MCF 10A (cell line): Measurements from ENCODE around the gene MT2A. TPM values are rescaled to one million over a fixed set of nuclear protein-coding genes. Genes with fewer than 3 reads are reported as not detected.
A peak's percentile ranks its signal among the peaks of the same experiment; 100 is the strongest.

Experiments
- BruUV-seq: library from RNA; stranded (reverse); fragments of 400-500 nt; replicated peaks from 2 replicates; lab custom pipeline; 2021; lab: Mats Ljungman, UMichigan
- CTCF ChIA-PET: fragments of 300-600 bp; sonication (Branson Sonifier 250); formaldehyde crosslinking; extraction: SDS; loops from one replicate; lab custom pipeline; 2021; ENCODE audit warnings: antibody characterized with exemption, inconsistent platforms; lab: Yijun Ruan, JAX
- POLR2A ChIA-PET: fragments of 300-600, 350-650 bp; sonication (Branson Sonifier 250); formaldehyde crosslinking; extraction: SDS; loops from one replicate; lab custom pipeline; 2020; ENCODE audit warnings: antibody characterized with exemption, inconsistent platforms; lab: Yijun Ruan, JAX
- DNase-seq: peaks from one replicate; pipeline ENCODE4 v3.0.0-alpha.2; 2018; ENCODE audit not compliant: unreplicated experiment
- H3K27ac Mint-ChIP-seq: one replicate; pipeline ENCODE4 v1.8.0; 2022; ENCODE audit warnings: mild to moderate bottlenecking, low read depth, mixed read lengths; ENCODE audit not compliant: unreplicated experiment
- H3K27me3 Mint-ChIP-seq: one replicate; pipeline ENCODE4 v1.8.0; 2022; ENCODE audit warnings: mixed read lengths; ENCODE audit not compliant: insufficient read depth, unreplicated experiment
- H3K36me3 Mint-ChIP-seq: one replicate; pipeline ENCODE4 v1.8.0; 2022; ENCODE audit warnings: mild to moderate bottlenecking, moderate library complexity, mixed read lengths; ENCODE audit not compliant: insufficient read depth, unreplicated experiment
- H3K4me1 Mint-ChIP-seq: one replicate; pipeline ENCODE4 v1.8.0; 2022; ENCODE audit warnings: mixed read lengths; ENCODE audit not compliant: insufficient read depth, unreplicated experiment
- H3K4me3 Mint-ChIP-seq: one replicate; pipeline ENCODE4 v1.8.0; 2022; ENCODE audit warnings: mild to moderate bottlenecking, moderate library complexity, mixed read lengths; ENCODE audit not compliant: unreplicated experiment
- H3K9me3 Mint-ChIP-seq: one replicate; pipeline ENCODE4 v1.8.0; 2022; ENCODE audit warnings: mixed read lengths; ENCODE audit not compliant: unreplicated experiment
- intact Hi-C: fragments of 100-400 bp; cut with micrococcal nuclease; formaldehyde crosslinking; loops from 2 replicates; pipeline ENCODE4 v1.14.1; 2022
- total RNA-seq: library from RNA; stranded (reverse); gene quantifications from 2 replicates; pipeline ENCODE4 v1.2.3, GENCODE V29; 2022
- TF ChIP-seq, protein P1 (sequence below): fragments of 200-600 bp; IDR thresholded peaks from one replicate; pipeline ENCODE4 v1.8.0; 2022; ENCODE audit warnings: antibody characterized with exemption, mild to moderate bottlenecking; ENCODE audit not compliant: unreplicated experiment

The MT2A gene
- total RNA-seq, 1 experiment from 2014 or later: 3,582 TPM

DNA sequence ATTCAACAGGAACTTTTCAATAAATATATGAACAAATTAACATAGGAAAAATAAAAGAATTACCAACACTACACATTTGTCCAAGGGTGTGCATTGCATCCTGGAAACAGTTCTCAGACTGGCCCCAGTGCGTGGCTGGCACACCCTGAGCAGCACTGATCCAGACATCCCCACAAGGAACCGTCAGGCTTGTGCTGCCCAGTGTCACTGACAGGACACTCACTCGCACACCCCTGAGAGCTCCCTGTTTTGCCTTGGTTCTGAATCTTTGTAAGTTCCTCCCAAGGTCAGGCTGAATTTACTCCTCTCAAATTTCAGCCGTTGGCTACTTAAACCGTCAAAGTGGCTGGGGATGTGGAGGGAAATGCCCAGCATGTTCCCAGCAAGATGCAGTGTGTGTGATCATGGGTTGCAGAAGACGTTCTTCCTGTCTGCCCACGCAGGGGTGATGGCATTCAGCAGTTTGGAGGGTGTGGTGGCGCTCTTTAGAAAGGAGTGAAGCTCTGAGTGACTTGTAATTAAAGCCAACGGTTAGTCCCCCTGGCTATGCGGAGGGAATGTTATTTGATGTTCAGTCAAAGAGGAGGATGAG, 1.7 kb downstream of the MT2A start:
- POLR2A ChIA-PET: interaction anchor here (0.6 to 15.3 kb wide), 24 partner anchors 9 to 322 kb away, joined by 3 to 1404 read pairs (median 6); partner anchors contain the start of genes BBS2, HERPUD1, MT1B and MT1E
- Mint-ChIP-seq H3K4me3 (peak overlapping the region; percentile 93), H3K36me3 (peaks cover 7% of the 10 kb centered on the region), H3K27me3 (no peaks in the 10 kb centered on the region), H3K9me3 (no peaks in the 10 kb centered on the region), H3K4me1 (peaks cover 61% of the 10 kb centered on the region), H3K27ac (peak overlapping the region; percentile 99)
- BruUV-seq: no TSS peak
- peak; percentile 97 for DNase-seq
- intact Hi-C loops: no loop called here
- TF ChIP-seq, protein P1, sequence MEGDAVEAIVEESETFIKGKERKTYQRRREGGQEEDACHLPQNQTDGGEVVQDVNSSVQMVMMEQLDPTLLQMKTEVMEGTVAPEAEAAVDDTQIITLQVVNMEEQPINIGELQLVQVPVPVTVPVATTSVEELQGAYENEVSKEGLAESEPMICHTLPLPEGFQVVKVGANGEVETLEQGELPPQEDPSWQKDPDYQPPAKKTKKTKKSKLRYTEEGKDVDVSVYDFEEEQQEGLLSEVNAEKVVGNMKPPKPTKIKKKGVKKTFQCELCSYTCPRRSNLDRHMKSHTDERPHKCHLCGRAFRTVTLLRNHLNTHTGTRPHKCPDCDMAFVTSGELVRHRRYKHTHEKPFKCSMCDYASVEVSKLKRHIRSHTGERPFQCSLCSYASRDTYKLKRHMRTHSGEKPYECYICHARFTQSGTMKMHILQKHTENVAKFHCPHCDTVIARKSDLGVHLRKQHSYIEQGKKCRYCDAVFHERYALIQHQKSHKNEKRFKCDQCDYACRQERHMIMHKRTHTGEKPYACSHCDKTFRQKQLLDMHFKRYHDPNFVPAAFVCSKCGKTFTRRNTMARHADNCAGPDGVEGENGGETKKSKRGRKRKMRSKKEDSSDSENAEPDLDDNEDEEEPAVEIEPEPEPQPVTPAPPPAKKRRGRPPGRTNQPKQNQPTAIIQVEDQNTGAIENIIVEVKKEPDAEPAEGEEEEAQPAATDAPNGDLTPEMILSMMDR: no peak
- CTCF ChIA-PET: interaction anchor here (0.9 to 1.5 kb wide), 4 partner anchors 9 to 73 kb away, joined by 3 to 5 read pairs (median 4); partner anchors contain the start of gene MT1E

DNA sequence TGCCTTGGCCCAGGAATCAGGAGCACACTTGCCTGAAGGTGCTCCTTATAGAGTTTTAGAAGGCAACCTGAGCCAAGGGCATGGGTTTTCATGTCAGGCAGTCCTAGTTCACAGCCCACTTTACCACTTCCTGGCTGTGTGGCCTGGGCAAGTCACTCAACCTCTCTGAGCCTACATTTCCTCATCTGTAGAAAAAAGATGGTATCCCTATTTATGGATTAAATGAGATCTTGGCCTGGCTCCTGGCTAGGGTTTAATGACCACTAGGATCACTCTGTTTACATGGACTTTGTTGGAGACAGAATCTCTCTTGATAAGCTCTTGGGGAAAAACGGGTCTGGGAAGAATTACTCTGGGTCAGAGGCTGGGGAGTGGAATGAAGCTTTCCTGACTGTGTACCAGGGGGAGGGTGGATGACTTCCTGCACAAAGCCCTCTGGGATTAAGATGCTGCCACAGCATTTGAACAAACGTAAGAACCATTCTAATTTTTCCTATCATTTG, 2.3 kb downstream of the MT2A start:
- TF ChIP-seq, protein P1: no peak
- Mint-ChIP-seq H3K27me3 (no peaks in the 10 kb centered on the region), H3K4me3 (peak overlapping the region; percentile 93), H3K36me3 (peaks cover 7% of the 10 kb centered on the region), H3K9me3 (no peaks in the 10 kb centered on the region), H3K27ac (peak overlapping the region; percentile 99), H3K4me1 (peaks cover 62% of the 10 kb centered on the region)
- BruUV-seq: no TSS peak
- ChIA-PET POLR2A (interaction anchor here (0.8 to 15.3 kb wide), 20 partner anchors 10 to 198 kb away, joined by 3 to 1404 read pairs (median 7); partner anchors contain the start of genes BBS2, MT1B, MT1E and MT1F), CTCF (interaction anchor here (0.6 to 1.5 kb wide), 6 partner anchors 10 to 331 kb away, joined by 3 to 5 read pairs (median 4); partner anchors contain the start of gene MT1E)
- DNase-seq: no peak
- intact Hi-C loops: no loop called here

DNA sequence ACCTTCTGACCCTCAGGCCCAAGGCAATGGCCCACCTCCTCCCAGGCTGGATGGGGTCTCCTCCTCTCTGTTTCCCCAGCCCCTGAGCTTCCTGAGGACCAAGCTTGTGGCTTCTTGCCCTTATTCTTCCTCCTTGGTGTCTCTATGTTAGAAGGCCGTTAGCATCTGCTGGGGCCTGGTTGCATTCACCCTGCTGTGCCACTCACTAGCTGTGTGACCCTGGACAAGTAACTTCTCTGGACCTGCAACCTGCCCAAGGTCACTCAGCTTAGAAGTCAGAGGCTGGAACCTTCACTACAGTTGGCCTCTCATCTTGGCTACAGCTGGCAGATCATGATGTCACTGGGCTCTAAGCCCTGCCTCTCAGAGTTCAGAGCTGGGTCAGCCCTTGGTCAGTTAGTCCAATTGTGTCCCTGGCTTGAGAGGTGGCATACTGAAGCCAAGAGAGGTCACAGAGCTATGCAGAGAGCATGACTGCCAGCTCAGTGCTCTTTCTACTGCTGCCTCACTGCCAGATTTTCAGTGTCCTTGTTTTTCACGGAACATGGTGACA, 3.0 kb downstream of the MT2A start:
- ChIA-PET POLR2A (interaction anchor here (1.0 to 15.3 kb wide), 13 partner anchors 10 to 574 kb away, joined by 3 to 1404 read pairs (median 22); partner anchors contain the start of genes BBS2, MT1B, MT1E and MT1X), CTCF (interaction anchor here (0.6 to 1.3 kb wide), 8 partner anchors 8 to 331 kb away, joined by 3 to 6 read pairs (median 4); partner anchors contain the start of gene MT1E)
- peaks cover 55% of the 10 kb centered on the region for H3K4me1 Mint-ChIP-seq
- H3K27me3 Mint-ChIP-seq: no peaks in the 10 kb centered on the region
- BruUV-seq: no TSS peak
- TF ChIP-seq, protein P1: no peak
- peaks cover 7% of the 10 kb centered on the region for H3K36me3 Mint-ChIP-seq
- H3K27ac Mint-ChIP-seq: peak overlapping the region; percentile 99
- H3K4me3 Mint-ChIP-seq: peak overlapping the region; percentile 93
- H3K9me3 Mint-ChIP-seq: no peaks in the 10 kb centered on the region
- intact Hi-C loops: no loop called here
- peak; percentile 52 for DNase-seq

DNA sequence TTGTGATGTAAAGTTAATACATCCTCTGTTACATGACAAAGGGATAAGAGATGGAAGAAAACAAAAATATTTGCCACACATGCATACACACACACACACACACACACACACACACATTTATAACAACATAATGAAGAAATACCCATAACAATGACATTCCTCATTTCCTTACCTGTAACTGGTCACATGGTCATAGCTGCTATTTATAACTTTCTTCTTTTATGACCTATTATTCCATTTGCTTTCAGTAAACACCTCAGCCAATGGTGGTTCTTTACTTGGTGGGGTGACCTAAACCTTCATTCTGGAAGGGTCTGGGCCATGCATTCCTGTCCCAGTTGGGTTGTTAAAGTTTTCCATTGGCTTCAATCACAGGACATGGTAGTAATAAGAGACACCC, 5.3 kb downstream of the MT2A start:
- TF ChIP-seq, protein P1: no peak
- ChIA-PET CTCF (interaction anchor here (0.7 to 1.5 kb wide), 3 partner anchors 11 to 100 kb away, joined by 3 to 6 read pairs (median 3); no protein-coding TSS in a partner anchor), POLR2A (interaction anchor here (1.0 to 15.3 kb wide), 5 partner anchors 9 to 162 kb away, joined by 3 to 1404 read pairs (median 35); partner anchors contain the start of genes MT1E, MT1F, MT1X and NUDT21)
- Mint-ChIP-seq H3K27ac (peak overlapping the region; percentile 49), H3K36me3 (peaks cover 7% of the 10 kb centered on the region), H3K27me3 (no peaks in the 10 kb centered on the region), H3K4me3 (no peak overlapping the region), H3K9me3 (no peaks in the 10 kb centered on the region), H3K4me1 (peaks cover 37% of the 10 kb centered on the region)
- peak; percentile 16 for DNase-seq
- BruUV-seq: no TSS peak
- intact Hi-C loops: no loop called here
